Ascending aorta (tissue), 2 donors: Measurements from ENCODE around the gene ZNF675. TPM values are rescaled to one million over a fixed set of nuclear protein-coding genes. Genes with fewer than 3 reads are reported as not detected.
"Not testable (repeated sequence)": the region's sequence is repeated elsewhere in the genome, so short reads cannot be mapped to it uniquely, and the experiment has no call there.

ENCODE experiments used
- DNase-seq, 2 donors: peaks; one replicate each; pipeline ENCODE4 v3.0.0-alpha.2; 2019; ENCODE audit warnings: low spot score in 2 of 2
- H3K27ac ChIP-seq, 2 donors: fragments of 200-600 bp; sonication (generic); one replicate each; pipeline ENCODE4 v1.5.1; 2016 to 2017; ENCODE audit warnings: mild to moderate bottlenecking in 1 of 2
- H3K27me3 ChIP-seq: fragments of 200-600 bp; sonication (generic); one replicate; pipeline ENCODE4 v1.5.1; 2017
- H3K36me3 ChIP-seq, 2 donors: fragments of 200-600 bp; sonication (generic); one replicate each; pipeline ENCODE4 v1.5.1; 2016
- H3K4me1 ChIP-seq, 2 donors: fragments of 200-600 bp; sonication (generic); one replicate each; pipeline ENCODE4 v1.5.1; 2016 to 2017; ENCODE audit warnings: mild to moderate bottlenecking in 1 of 2
- H3K4me3 ChIP-seq, 2 donors: fragments of 200-600 bp; sonication (generic); one replicate each; pipeline ENCODE4 v1.5.1; 2016 to 2017; ENCODE audit warnings: mild to moderate bottlenecking in 1 of 2
- H3K9me3 ChIP-seq, 2 donors: fragments of 200-600 bp; sonication (generic); one replicate each; pipeline ENCODE4 v1.5.1; 2016
- CTCF ChIP-seq, 3 experiments: fragments of 200-600 bp in 2 of 3; fragments of 450-650 bp in 1 of 3; sonication (generic) in 2 of 3; IDR thresholded peaks; one replicate each; pipeline ENCODE4 v1.5.1; 2016 to 2019; ENCODE audit warnings: antibody characterized with exemption in 3 of 3, mild to moderate bottlenecking in 1 of 3, moderate library complexity in 1 of 3
- intact Hi-C: fragments of 100-400 bp; cut with DNase I; formaldehyde crosslinking; loops from one replicate; pipeline ENCODE4 v1.15.1; 2023
- total RNA-seq: library from RNA; depleted of rRNA; stranded (reverse); fragments of >200 nt; gene quantifications from one replicate; pipeline ENCODE4 v1.1.0, GENCODE V29; 2016

Gene ZNF675
- total RNA-seq, 1 donor from 2014 or later = 7.8 TPM

- Histone ChIP-seq H3K4me3 (no peak overlapping the region), H3K27ac (no peak overlapping the region), H3K9me3 (peaks cover 11 to 66% of the 10 kb centered on the region in 2 donors), H3K4me1 (no peaks in the 10 kb centered on the region), H3K36me3 (peaks cover 32 to 56% of the 10 kb centered on the region in 2 donors), H3K27me3 (no peaks in the 10 kb centered on the region)
- intact Hi-C loops = no loop called here
- TF ChIP-seq CTCF (IDR thresholded peaks at IDR 0.05) = no peak
- DNase-seq = no peak
Observed at GRCh38 chr19:23665651-23666410, 21.2 kb downstream of the ZNF675 start.

DNA sequence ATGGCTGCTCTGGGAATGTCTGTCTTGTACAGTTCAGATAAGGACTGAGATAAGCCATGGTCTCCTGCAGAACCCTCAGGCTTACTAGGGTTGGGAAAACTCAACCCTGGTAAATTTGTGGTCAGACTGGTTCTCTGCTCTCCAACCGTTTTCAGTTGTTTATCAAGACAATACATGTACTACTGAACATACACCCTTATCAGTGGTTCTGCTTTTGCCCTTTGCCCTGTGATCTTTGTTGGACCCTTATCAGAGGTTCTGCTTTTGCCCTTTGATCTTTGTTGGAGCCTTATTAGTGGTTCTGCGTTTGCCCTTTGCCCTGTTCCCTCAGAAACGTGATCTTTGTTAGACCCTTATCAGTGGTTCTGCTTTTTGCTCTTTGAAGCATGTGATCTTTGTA is 37.2 kb downstream of the ZNF675 start:
- peaks cover 16 to 84% of the 10 kb centered on the region in 2 donors for H3K9me3 ChIP-seq
- not testable (repeated sequence) for H3K27me3 ChIP-seq

More for the DNA sequence above, 37.2 kb downstream of the ZNF675 start:
- H3K4me1 ChIP-seq, intact Hi-C loops, DNase-seq, H3K27ac ChIP-seq, H3K4me3 ChIP-seq: not testable (repeated sequence)
- H3K36me3 ChIP-seq = peaks cover 14 to 18% of the 10 kb centered on the region in 2 donors

Other genes with a start within 250 kb of the ZNF675 start
- gene ZNF681, start 71.7 kb upstream of the ZNF675 start, total RNA-seq = 1.9 TPM
- gene ZNF726, start 227.7 kb upstream of the ZNF675 start, total RNA-seq = not detected